Measurements from ENCODE around the gene NRCAM. TPM values are rescaled to one million over a fixed set of nuclear protein-coding genes. Genes with fewer than 3 reads are reported as not detected.

NRCAM gene
- total RNA-seq, 1 experiment from 2014 or later, result 2.7 TPM

DNA sequence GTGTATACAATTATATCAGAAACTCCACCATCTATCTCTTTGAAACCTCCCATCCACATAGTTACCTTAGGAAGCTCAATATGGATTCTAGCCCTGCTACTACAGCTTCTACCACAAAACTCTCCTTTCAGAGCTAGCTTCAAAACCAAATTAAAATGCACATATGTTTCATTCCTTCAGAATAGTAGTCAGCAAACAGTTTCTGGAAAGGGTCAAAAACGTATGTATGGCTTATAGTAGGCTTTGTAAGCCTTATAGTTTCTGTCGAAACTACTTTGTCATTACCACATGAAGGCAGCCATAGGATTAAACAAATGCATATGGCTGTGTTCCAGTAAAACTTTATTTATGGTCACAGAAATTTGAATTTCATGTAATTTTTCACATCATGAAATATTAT lies 170.5 kb downstream of the NRCAM start:
- Mint-ChIP-seq H3K27ac (no peak overlapping the region), H3K4me1 (peaks cover 16% of the 10 kb centered on the region), H3K4me3 (no peak overlapping the region), H3K36me3 (no peaks in the 10 kb centered on the region), H3K27me3 (ENCODE audit: low read depth) (no peaks in the 10 kb centered on the region), H3K9me3 (peaks cover 7% of the 10 kb centered on the region; the same call in 1 of the 2 replicates)
- ATAC-seq (no peak), DNase-seq (ENCODE audit: low spot score) (no peak)
- ChIA-PET CTCF (no interaction called here), POLR2A (no interaction called here)
- TF ChIP-seq ZNF232 (CRISPR knock-in tag; IDR thresholded peaks at IDR 0.05) (no peak), CBFB (CRISPR knock-in tag; IDR thresholded peaks at IDR 0.05; ENCODE audit: low read depth) (no peak), ZNF423 (CRISPR knock-in tag; IDR thresholded peaks at IDR 0.05) (no peak), PRRX2 (CRISPR knock-in tag; IDR thresholded peaks at IDR 0.05) (no peak), NR3C1 (CRISPR knock-in tag; conservative IDR thresholded peaks at IDR 0.05; ENCODE audit: low read depth) (no peak), ATF6 (CRISPR knock-in tag; IDR thresholded peaks at IDR 0.05) (no peak), ZNF281 (CRISPR knock-in tag; IDR thresholded peaks at IDR 0.05) (no peak), PREB (CRISPR knock-in tag; IDR thresholded peaks at IDR 0.05; ENCODE audit: borderline replicate concordance) (no peak), ZNF532 (CRISPR knock-in tag; IDR thresholded peaks at IDR 0.05; ENCODE audit: borderline replicate concordance) (no peak)
- TF ChIP-seq, protein P1, sequence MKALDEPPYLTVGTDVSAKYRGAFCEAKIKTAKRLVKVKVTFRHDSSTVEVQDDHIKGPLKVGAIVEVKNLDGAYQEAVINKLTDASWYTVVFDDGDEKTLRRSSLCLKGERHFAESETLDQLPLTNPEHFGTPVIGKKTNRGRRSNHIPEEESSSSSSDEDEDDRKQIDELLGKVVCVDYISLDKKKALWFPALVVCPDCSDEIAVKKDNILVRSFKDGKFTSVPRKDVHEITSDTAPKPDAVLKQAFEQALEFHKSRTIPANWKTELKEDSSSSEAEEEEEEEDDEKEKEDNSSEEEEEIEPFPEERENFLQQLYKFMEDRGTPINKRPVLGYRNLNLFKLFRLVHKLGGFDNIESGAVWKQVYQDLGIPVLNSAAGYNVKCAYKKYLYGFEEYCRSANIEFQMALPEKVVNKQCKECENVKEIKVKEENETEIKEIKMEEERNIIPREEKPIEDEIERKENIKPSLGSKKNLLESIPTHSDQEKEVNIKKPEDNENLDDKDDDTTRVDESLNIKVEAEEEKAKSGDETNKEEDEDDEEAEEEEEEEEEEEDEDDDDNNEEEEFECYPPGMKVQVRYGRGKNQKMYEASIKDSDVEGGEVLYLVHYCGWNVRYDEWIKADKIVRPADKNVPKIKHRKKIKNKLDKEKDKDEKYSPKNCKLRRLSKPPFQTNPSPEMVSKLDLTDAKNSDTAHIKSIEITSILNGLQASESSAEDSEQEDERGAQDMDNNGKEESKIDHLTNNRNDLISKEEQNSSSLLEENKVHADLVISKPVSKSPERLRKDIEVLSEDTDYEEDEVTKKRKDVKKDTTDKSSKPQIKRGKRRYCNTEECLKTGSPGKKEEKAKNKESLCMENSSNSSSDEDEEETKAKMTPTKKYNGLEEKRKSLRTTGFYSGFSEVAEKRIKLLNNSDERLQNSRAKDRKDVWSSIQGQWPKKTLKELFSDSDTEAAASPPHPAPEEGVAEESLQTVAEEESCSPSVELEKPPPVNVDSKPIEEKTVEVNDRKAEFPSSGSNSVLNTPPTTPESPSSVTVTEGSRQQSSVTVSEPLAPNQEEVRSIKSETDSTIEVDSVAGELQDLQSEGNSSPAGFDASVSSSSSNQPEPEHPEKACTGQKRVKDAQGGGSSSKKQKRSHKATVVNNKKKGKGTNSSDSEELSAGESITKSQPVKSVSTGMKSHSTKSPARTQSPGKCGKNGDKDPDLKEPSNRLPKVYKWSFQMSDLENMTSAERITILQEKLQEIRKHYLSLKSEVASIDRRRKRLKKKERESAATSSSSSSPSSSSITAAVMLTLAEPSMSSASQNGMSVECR (CRISPR knock-in tag; IDR thresholded peaks at IDR 0.05; ENCODE audit: borderline replicate concordance), result no peak
- TF ChIP-seq, protein P2, sequence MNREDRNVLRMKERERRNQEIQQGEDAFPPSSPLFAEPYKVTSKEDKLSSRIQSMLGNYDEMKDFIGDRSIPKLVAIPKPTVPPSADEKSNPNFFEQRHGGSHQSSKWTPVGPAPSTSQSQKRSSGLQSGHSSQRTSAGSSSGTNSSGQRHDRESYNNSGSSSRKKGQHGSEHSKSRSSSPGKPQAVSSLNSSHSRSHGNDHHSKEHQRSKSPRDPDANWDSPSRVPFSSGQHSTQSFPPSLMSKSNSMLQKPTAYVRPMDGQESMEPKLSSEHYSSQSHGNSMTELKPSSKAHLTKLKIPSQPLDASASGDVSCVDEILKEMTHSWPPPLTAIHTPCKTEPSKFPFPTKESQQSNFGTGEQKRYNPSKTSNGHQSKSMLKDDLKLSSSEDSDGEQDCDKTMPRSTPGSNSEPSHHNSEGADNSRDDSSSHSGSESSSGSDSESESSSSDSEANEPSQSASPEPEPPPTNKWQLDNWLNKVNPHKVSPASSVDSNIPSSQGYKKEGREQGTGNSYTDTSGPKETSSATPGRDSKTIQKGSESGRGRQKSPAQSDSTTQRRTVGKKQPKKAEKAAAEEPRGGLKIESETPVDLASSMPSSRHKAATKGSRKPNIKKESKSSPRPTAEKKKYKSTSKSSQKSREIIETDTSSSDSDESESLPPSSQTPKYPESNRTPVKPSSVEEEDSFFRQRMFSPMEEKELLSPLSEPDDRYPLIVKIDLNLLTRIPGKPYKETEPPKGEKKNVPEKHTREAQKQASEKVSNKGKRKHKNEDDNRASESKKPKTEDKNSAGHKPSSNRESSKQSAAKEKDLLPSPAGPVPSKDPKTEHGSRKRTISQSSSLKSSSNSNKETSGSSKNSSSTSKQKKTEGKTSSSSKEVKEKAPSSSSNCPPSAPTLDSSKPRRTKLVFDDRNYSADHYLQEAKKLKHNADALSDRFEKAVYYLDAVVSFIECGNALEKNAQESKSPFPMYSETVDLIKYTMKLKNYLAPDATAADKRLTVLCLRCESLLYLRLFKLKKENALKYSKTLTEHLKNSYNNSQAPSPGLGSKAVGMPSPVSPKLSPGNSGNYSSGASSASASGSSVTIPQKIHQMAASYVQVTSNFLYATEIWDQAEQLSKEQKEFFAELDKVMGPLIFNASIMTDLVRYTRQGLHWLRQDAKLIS (CRISPR knock-in tag; IDR thresholded peaks at IDR 0.05; ENCODE audit: borderline replicate concordance), result no peak
- TF ChIP-seq, protein P3, sequence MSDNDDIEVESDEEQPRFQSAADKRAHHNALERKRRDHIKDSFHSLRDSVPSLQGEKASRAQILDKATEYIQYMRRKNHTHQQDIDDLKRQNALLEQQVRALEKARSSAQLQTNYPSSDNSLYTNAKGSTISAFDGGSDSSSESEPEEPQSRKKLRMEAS (CRISPR knock-in tag; IDR thresholded peaks at IDR 0.05), result no peak
- TF ChIP-seq, protein P4, sequence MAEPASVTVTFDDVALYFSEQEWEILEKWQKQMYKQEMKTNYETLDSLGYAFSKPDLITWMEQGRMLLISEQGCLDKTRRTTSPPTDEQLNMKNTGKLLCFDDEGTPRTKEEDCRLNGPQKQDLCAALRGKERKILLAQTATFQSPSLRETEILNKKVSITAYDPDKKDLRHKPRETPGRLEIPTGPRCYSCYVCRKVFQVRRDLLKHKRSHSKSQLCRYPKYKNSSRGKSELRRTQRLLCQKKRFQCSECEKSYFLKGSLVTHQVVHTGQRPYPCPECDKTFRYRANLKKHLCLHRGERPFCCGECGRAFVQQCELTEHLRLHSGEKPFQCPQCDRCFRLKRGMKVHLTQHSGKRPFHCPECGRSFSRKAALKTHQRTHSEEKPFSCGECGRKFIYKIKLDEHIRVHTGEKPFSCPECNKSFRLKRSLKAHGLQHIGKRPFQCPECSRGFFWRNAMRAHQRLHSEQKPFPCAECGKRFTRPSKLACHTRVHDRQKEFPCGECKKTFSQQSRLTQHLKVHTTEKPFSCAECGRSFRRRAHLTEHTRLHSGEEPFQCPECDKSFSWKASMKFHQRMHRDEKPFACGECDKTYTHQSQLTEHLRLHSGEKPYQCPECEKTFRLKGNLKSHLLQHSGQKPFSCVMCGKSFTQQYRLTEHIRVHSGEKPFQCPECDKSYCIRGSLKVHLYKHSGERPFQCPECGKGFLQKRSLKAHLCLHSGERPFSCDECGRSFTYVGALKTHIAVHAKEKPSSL (CRISPR knock-in tag; conservative IDR thresholded peaks at IDR 0.05), result no peak
